Stimulated activated CD8-positive, alpha-beta memory T cell treated with anti-CD3 and anti-CD28 coated beads, Interleukin-12 subunit alpha, Interleukin-12 subunit beta, amount 100 ng/mL, for 4 hours (primary cell): Measurements from ENCODE around the gene PDGFRA.
"Not testable (repeated sequence)": the region's sequence is repeated elsewhere in the genome, so short reads cannot be mapped to it uniquely, and the experiment has no call there.

Source experiments
- DNase-seq: peaks from one replicate; pipeline ENCODE4 v3.0.0-alpha.2; 2020; ENCODE audit warnings: low read depth

PDGFRA gene

GRCh38 chr4:54320826-54321685, 92.0 kb downstream of the PDGFRA start:
- DNase-seq, result no peak

- no peak for DNase-seq
These were observed 93.8 kb downstream of the PDGFRA start for GRCh38 chr4:54322818-54323417.

- no peak for DNase-seq
These were observed 101.8 kb downstream of the PDGFRA start for GRCh38 chr4:54330896-54331295.

- no peak for DNase-seq
These were observed 103.4 kb downstream of the PDGFRA start for GRCh38 chr4:54332542-54332941.

GRCh38 chr4:54333657-54334056, 104.6 kb downstream of the PDGFRA start:
- DNase-seq, result no peak

DNA sequence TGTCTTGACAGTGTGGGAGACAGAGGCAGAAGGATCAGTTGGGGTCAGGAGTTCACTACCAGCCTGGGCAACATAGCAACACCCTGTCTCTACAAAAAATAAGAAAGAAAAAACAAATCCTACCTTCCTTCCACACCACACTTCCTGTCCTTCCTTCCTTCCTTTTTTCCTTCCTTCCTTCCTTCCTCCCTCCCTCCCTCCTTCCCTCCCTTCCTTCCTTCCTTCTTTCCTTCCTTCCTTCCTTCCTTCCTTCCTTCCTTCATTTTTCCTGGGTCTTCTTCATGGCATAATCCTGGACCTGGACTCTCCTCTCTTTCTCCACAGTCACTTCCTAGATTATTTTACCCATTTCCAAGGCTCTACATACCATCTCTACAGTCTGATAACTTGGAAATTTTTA, 105.7 kb downstream of the PDGFRA start:
- not testable (repeated sequence) for DNase-seq

GRCh38 chr4:54337009-54337408, 107.9 kb downstream of the PDGFRA start:
- no peak for DNase-seq

GRCh38 chr4:54342067-54342466, 113.0 kb downstream of the PDGFRA start:
- DNase-seq, result not testable (repeated sequence)
